Ovary (tissue), 9 donors: ENCODE results near the gene TRMT44. TPM values are rescaled to one million over a fixed set of nuclear protein-coding genes. Genes with fewer than 3 reads are reported as not detected.

Experiments used
- DNase-seq, 5 donors: peaks; one replicate each; pipeline ENCODE4 v3.0.0-alpha.2; 2019 to 2020
- H3K27ac ChIP-seq, 2 donors: fragments of 200-600 bp; one replicate each; pipeline versions ENCODE4 v1.5.1 to v1.8.0; 2019 to 2022
- H3K27me3 ChIP-seq: fragments of 200-600 bp; one replicate; pipeline ENCODE4 v1.8.0; 2022
- H3K36me3 ChIP-seq: fragments of 200-600 bp; sonication (generic); one replicate; pipeline ENCODE4 v1.5.1; 2019
- H3K4me1 ChIP-seq: one replicate; pipeline ENCODE4 v1.8.1; 2013; ENCODE audit warnings: mild to moderate bottlenecking, moderate library complexity; ENCODE audit not compliant: insufficient read depth
- H3K4me3 ChIP-seq: fragments of 200-600 bp; sonication (generic); one replicate; pipeline ENCODE4 v1.5.1; 2017
- H3K9me3 ChIP-seq, 2 donors: fragments of 200-600 bp in 1 of 2; sonication (generic) in 1 of 2; one replicate each; pipeline versions ENCODE4 v1.5.1 to v1.8.1; 2013 to 2019; ENCODE audit warnings: mild to moderate bottlenecking in 1 of 2, moderate library complexity in 1 of 2
- CTCF ChIP-seq, 3 donors: fragments of 450-650 bp in 2 of 3; fragments of 200-600 bp in 1 of 3; IDR thresholded peaks; one replicate each; pipeline versions ENCODE4 v1.5.1 to v1.8.0; 2016 to 2022; ENCODE audit warnings: antibody characterized with exemption in 3 of 3, mild to moderate bottlenecking in 1 of 3
- EP300 ChIP-seq: sonication (generic); formaldehyde crosslinking; IDR thresholded peaks from one replicate; pipeline ENCODE4 v1.6.1; 2017; ENCODE audit warnings: antibody characterized with exemption
- POLR2A ChIP-seq: fragments of 450-650 bp; IDR thresholded peaks from one replicate; pipeline ENCODE4 v1.6.1; 2017; ENCODE audit warnings: antibody characterized with exemption, mild to moderate bottlenecking, moderate library complexity
- WGBS, 3 donors: extraction: QIAGEN DNeasy Blood & Tissue Kit in 1 of 3; methylation state at CpG; one replicate each; pipeline versions ENCODE4 v1.1.5 to v1.1.7; 2013 to 2017; 5-methylcytosine and 5-hydroxymethylcytosine counted together
- intact Hi-C, 4 donors: fragments of 100-400 bp; cut with DNase I; formaldehyde crosslinking; loops; one replicate each; pipeline versions ENCODE4 v1.11.0 to v1.15.1; 2022 to 2023
- polyA plus RNA-seq, 2 donors: library from polyadenylated mRNA; stranded (reverse); fragments of 200-250 nt in 1 of 2; fragments of 350-450 nt in 1 of 2; fragmentation: Illumina TruSeq in 1 of 2; extraction: RNeasy Lipid Tissue Mini Kit (QIAGEN cat#74804) in 1 of 2; gene quantifications; one replicate each; pipeline ENCODE4 v1.2.3, GENCODE V29; 2013 to 2014
- total RNA-seq, 7 donors: library from RNA; depleted of rRNA in 2 of 7; stranded (reverse); fragments of >200 nt in 2 of 7; fragmentation: NEBNext Ultra II Directional in 3 of 7; extraction: Animal tissue kit (Norgen Biotek cat#: 25700) in 3 of 7; gene quantifications; one replicate each; pipeline versions ENCODE4 v1.1.0 to v1.2.4, GENCODE V29; 2016 to 2023
- donor health status: DM: no; HTN: no; CAD: no; lungs with moderate emphysema.
- donor health status: DM: no; HTN: no; CAD: no.
- donor health status: Bipolar disorder and iron deficiency.
- donor health status: DM: yes; HTN: yes; CAD: no.
- donor health status: DM: no; HTN: no; CAD: no.
- donor health status: DM: yes; HTN: yes; CAD: no.

The TRMT44 gene
- total and polyA plus RNA-seq, 9 donors: 14.6 to 54.8 (median 32.8) TPM

GRCh38 chr4:8407756-8408155 is 32.8 kb upstream of the TRMT44 start:
- intact Hi-C loops: loop anchor here in 3 of 4 donors (10.0 kb wide), 3 partner anchors 133 to 243 kb away; no protein-coding TSS in a partner anchor
- WGBS, 3 donors: 94 to 96% (median 95%) methylated on average over 9 of the region's 9 CpGs
- H3K27ac ChIP-seq: no peak overlapping the region
- H3K4me3 ChIP-seq: no peak overlapping the region
- no peak for DNase-seq
- no peaks in the 10 kb centered on the region for H3K36me3 ChIP-seq
- no peak for TF ChIP-seq CTCF (IDR thresholded peaks at IDR 0.05)
- no peak for TF ChIP-seq EP300
- TF ChIP-seq POLR2A: no peak
- peaks cover 1% of the 10 kb centered on the region for H3K4me1 ChIP-seq
- no peaks in the 10 kb centered on the region for H3K9me3 ChIP-seq
- H3K27me3 ChIP-seq: no peaks in the 10 kb centered on the region

- no peak overlapping the region for H3K4me3 ChIP-seq
- no peak overlapping the region for H3K27ac ChIP-seq
- peaks cover 1% of the 10 kb centered on the region for H3K4me1 ChIP-seq
- intact Hi-C loops: loop anchor here in 3 of 4 donors (10.0 kb wide), 3 partner anchors 135 to 245 kb away; no protein-coding TSS in a partner anchor
- H3K27me3 ChIP-seq: no peaks in the 10 kb centered on the region
- H3K36me3 ChIP-seq: no peaks in the 10 kb centered on the region
- TF ChIP-seq CTCF (IDR thresholded peaks at IDR 0.05) (no peak), POLR2A (no peak), EP300 (no peak)
- DNase-seq: no peak
- H3K9me3 ChIP-seq: no peaks in the 10 kb centered on the region
- WGBS, 3 donors: 58 to 71% (median 64%) methylated on average over 17 of the region's 17 CpGs
Measured at GRCh38 chr4:8409264-8410065, 31.1 kb upstream of the TRMT44 start.

- intact Hi-C loops: no loop called here
- TF ChIP-seq EP300 (no peak), POLR2A (no peak), CTCF (IDR thresholded peaks at IDR 0.05) (no peak)
- WGBS, 3 donors: 59 to 68% (median 60%) methylated on average over 9 of the region's 9 CpGs
- DNase-seq: no peak
- Histone ChIP-seq H3K27me3 (no peaks in the 10 kb centered on the region), H3K4me3 (no peak overlapping the region), H3K36me3 (no peaks in the 10 kb centered on the region), H3K4me1 (peaks cover 1% of the 10 kb centered on the region), H3K9me3 (no peaks in the 10 kb centered on the region), H3K27ac (no peak overlapping the region)
Measured at GRCh38 chr4:8410066-8410625, 30.4 kb upstream of the TRMT44 start.

GRCh38 chr4:8410641-8411271 is 29.8 kb upstream of the TRMT44 start:
- Histone ChIP-seq H3K9me3 (no peaks in the 10 kb centered on the region), H3K4me1 (peaks cover 1% of the 10 kb centered on the region), H3K27ac (no peak overlapping the region), H3K4me3 (no peak overlapping the region), H3K27me3 (no peaks in the 10 kb centered on the region), H3K36me3 (no peaks in the 10 kb centered on the region)
- TF ChIP-seq CTCF (IDR thresholded peaks at IDR 0.05): peak in 2 of 3 donors; percentile 33 to 43
- TF ChIP-seq EP300: no peak
- no peak for TF ChIP-seq POLR2A
- 63 to 70% (median 67%) methylated on average over 26 of the region's 26 CpGs for WGBS, 3 donors
- intact Hi-C loops: no loop called here
- peak; percentile 52 to 80 (median 77) for DNase-seq
